ENCODE results near the gene ADAMTS17.

- TF ChIP-seq EZH2 (IDR thresholded peaks at IDR 0.05; ENCODE audit: borderline replicate concordance, low read depth, low read length, severe bottlenecking): no peak
- no peak for TF ChIP-seq CTCF (IDR thresholded peaks at IDR 0.05; ENCODE audit: borderline replicate concordance, extremely low read depth, low read length, poor library complexity, severe bottlenecking)
Observed at GRCh38 chr15:100008258-100008657, 333.5 kb downstream of the ADAMTS17 start.
